Measurements from ENCODE around the gene NPC1L1.

The NPC1L1 gene

GRCh38 chr7:44539669-44540506 lies 1.2 kb downstream of the NPC1L1 start:
- no peak overlapping the region for H3K4me3 Mint-ChIP-seq
- DNase-seq = no peak
- no peak overlapping the region for H3K27ac Mint-ChIP-seq
- no peaks in the 10 kb centered on the region for H3K36me3 Mint-ChIP-seq (ENCODE audit: low read depth)
- no peaks in the 10 kb centered on the region for H3K9me3 Mint-ChIP-seq
- no peaks in the 10 kb centered on the region for H3K4me1 Mint-ChIP-seq
- TF ChIP-seq, protein P1, sequence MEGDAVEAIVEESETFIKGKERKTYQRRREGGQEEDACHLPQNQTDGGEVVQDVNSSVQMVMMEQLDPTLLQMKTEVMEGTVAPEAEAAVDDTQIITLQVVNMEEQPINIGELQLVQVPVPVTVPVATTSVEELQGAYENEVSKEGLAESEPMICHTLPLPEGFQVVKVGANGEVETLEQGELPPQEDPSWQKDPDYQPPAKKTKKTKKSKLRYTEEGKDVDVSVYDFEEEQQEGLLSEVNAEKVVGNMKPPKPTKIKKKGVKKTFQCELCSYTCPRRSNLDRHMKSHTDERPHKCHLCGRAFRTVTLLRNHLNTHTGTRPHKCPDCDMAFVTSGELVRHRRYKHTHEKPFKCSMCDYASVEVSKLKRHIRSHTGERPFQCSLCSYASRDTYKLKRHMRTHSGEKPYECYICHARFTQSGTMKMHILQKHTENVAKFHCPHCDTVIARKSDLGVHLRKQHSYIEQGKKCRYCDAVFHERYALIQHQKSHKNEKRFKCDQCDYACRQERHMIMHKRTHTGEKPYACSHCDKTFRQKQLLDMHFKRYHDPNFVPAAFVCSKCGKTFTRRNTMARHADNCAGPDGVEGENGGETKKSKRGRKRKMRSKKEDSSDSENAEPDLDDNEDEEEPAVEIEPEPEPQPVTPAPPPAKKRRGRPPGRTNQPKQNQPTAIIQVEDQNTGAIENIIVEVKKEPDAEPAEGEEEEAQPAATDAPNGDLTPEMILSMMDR (IDR thresholded peaks at IDR 0.05) = no peak
- H3K27me3 Mint-ChIP-seq (ENCODE audit: low read depth, poor library complexity) = peaks cover 13% of the 10 kb centered on the region

DNA sequence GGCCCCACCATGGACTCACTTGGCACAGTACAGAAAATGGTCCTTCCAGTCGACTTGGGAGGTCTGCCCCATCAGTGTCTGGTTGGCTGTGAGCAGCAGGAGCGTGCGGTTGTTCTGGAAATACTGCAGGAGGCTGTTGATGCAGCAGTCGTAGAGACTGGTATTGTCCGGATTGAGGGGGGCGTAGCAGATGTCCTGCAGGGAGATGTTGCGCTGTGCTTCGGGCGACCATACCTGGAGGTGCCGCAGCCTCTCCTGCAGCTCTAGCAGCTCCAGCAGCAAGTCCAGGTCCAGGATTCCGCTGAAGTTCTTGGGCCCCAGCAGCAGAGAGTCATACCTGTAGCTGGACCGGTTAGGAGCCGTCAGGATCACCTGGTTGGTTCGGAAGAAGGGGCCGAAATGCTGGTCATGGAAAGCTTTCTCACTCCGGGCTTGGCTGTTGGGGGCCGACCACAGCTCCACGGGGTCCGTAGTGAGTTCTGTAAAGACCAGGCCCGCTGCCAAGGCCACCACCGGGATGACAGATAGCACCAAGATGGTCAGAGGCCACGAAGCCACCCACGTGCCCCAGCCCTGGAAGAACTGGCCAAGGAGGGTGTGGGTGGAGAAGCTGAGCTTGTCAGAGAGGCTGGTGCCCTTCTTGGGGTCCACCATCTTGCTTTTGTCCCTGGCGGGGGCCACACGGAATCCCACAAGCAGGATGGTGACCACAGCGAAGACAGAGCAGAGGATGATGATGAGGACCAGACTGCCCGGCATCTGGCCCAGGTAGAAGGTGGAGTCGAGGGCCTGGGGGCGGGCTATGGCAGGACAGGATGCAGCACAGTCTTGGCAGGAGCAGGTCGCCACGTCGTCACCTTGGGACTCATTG lies 2.1 kb downstream of the NPC1L1 start:
- Mint-ChIP-seq H3K27ac (no peak overlapping the region), H3K4me3 (no peak overlapping the region)

DNA sequence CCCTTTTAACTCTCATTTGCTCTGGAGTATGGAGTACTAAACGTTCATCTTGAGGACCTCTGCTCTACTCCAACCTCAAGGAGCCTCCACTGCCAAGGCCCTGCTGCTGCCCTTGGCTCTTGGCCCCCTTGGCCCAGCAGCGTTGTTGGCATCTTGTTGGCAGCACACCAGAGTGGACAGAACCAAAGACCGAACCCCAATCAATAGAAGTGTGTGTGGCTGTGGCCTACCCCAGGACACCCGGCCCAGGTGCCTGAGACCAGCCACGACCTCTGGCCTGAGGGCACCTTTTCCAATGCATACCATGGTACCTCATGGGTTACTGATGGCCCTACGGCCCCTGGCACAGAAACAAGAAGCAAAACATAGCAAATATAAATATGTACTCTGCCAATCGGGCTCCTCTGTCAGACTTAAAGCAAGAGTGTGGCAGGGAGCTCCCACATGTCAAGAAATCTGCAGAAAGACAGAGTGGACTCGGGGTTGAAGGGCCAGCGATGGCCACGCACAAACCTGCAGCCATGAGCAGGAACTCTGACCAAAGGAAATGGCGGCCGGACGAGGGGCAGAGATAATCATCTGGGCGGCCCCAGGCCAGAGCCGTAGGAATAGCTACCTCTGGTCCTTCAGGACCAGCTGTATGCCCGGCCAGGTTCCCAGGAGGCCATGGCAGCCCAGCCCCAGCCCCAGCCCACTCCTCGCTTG lies 2.9 kb downstream of the NPC1L1 start:
- no peak for DNase-seq
- Mint-ChIP-seq H3K9me3 (no peaks in the 10 kb centered on the region), H3K27me3 (ENCODE audit: low read depth, poor library complexity) (peaks cover 13% of the 10 kb centered on the region), H3K36me3 (ENCODE audit: low read depth) (no peaks in the 10 kb centered on the region), H3K4me1 (peaks cover 3% of the 10 kb centered on the region), H3K4me3 (no peak overlapping the region), H3K27ac (no peak overlapping the region)
- TF ChIP-seq, protein P1 (IDR thresholded peaks at IDR 0.05) = no peak

More for the DNA sequence above, 2.1 kb downstream of the NPC1L1 start:
- no peak for DNase-seq
- peaks cover 13% of the 10 kb centered on the region for H3K27me3 Mint-ChIP-seq (ENCODE audit: low read depth, poor library complexity)
- H3K9me3 Mint-ChIP-seq = no peaks in the 10 kb centered on the region
- H3K36me3 Mint-ChIP-seq (ENCODE audit: low read depth) = no peaks in the 10 kb centered on the region
- TF ChIP-seq, protein P1 (IDR thresholded peaks at IDR 0.05) = no peak
- no peaks in the 10 kb centered on the region for H3K4me1 Mint-ChIP-seq

GRCh38 chr7:44537442-44537841 lies 3.7 kb downstream of the NPC1L1 start:
- Mint-ChIP-seq H3K36me3 (ENCODE audit: low read depth) (no peaks in the 10 kb centered on the region), H3K9me3 (no peaks in the 10 kb centered on the region), H3K27ac (no peak overlapping the region), H3K4me3 (peak overlapping the region; percentile 28), H3K4me1 (peaks cover 4% of the 10 kb centered on the region), H3K27me3 (ENCODE audit: low read depth, poor library complexity) (peaks cover 13% of the 10 kb centered on the region)
- TF ChIP-seq, protein P1 (IDR thresholded peaks at IDR 0.05) = no peak
- DNase-seq = no peak

GRCh38 chr7:44536090-44536489 lies 5.0 kb downstream of the NPC1L1 start:
- H3K27me3 Mint-ChIP-seq (ENCODE audit: low read depth, poor library complexity) = peaks cover 15% of the 10 kb centered on the region
- H3K27ac Mint-ChIP-seq = no peak overlapping the region
- H3K4me3 Mint-ChIP-seq = no peak overlapping the region
- TF ChIP-seq, protein P1 (IDR thresholded peaks at IDR 0.05) = no peak
- H3K36me3 Mint-ChIP-seq (ENCODE audit: low read depth) = no peaks in the 10 kb centered on the region
- DNase-seq = no peak
- H3K9me3 Mint-ChIP-seq = no peaks in the 10 kb centered on the region
- H3K4me1 Mint-ChIP-seq = peaks cover 4% of the 10 kb centered on the region

Data from nephron progenitor cell (in vitro differentiated cells).